Lower lobe of right lung (tissue), 2 donors: ENCODE data around the gene SLBP. TPM values are rescaled to one million over a fixed set of nuclear protein-coding genes. Genes with fewer than 3 reads are reported as not detected.
A peak's percentile ranks its signal among the peaks of the same experiment; 100 is the strongest.

ENCODE experiments used
- ATAC-seq, 2 donors: fragments of 200-7000 bp; cut with Tn5 transposase; one replicate each; pipeline ENCODE4 v1.9.1; 2020 to 2022; ENCODE audit warnings: mild to moderate bottlenecking in 2 of 2, moderate library complexity in 2 of 2
- DNase-seq: peaks from one replicate; pipeline ENCODE4 v3.0.0-alpha.2; 2020
- H3K27ac ChIP-seq: fragments of 200-600 bp; one replicate; pipeline ENCODE4 v1.8.0; 2022
- H3K27me3 ChIP-seq: fragments of 200-600 bp; one replicate; pipeline ENCODE4 v1.8.0; 2022; ENCODE audit warnings: low read depth
- H3K36me3 ChIP-seq: fragments of 200-600 bp; one replicate; pipeline ENCODE4 v1.8.0; 2022; ENCODE audit warnings: mild to moderate bottlenecking
- H3K4me1 ChIP-seq: fragments of 200-600 bp; one replicate; pipeline ENCODE4 v1.8.0; 2022
- H3K4me3 ChIP-seq: fragments of 200-600 bp; one replicate; pipeline ENCODE4 v1.8.0; 2022; ENCODE audit warnings: mild to moderate bottlenecking
- H3K9me3 ChIP-seq: fragments of 200-600 bp; one replicate; pipeline ENCODE4 v1.8.0; 2022
- CTCF ChIP-seq: fragments of 200-600 bp; IDR thresholded peaks from one replicate; pipeline ENCODE4 v1.8.0; 2022; ENCODE audit warnings: antibody characterized with exemption, mild to moderate bottlenecking
- intact Hi-C: fragments of 100-400 bp; cut with DNase I; formaldehyde crosslinking; loops from one replicate; pipeline ENCODE4 v1.11.0; 2022
- total RNA-seq: library from RNA; stranded (reverse); fragmentation: NEBNext Ultra II Directional; extraction: Animal tissue kit (Norgen Biotek cat#: 25700); gene quantifications from one replicate; pipeline ENCODE4 v1.2.1, GENCODE V29; 2021
- donor health status: DM: no; HTN: yes; CAD: no; lungs with severe emphysema.

SLBP gene
- total RNA-seq, 1 donor from 2014 or later, result 31.6 TPM

- Histone ChIP-seq H3K4me3 (no peak overlapping the region), H3K36me3 (no peaks in the 10 kb centered on the region)
- ATAC-seq, result no peak
Measured at GRCh38 chr4:1656986-1657385, 55.1 kb downstream of the SLBP start.

GRCh38 chr4:1656132-1656531 lies 56.0 kb downstream of the SLBP start:
- no peaks in the 10 kb centered on the region for H3K27me3 ChIP-seq
- no peaks in the 10 kb centered on the region for H3K4me1 ChIP-seq
- H3K4me3 ChIP-seq, result no peak overlapping the region
- no peaks in the 10 kb centered on the region for H3K36me3 ChIP-seq
- H3K9me3 ChIP-seq, result no peaks in the 10 kb centered on the region
- intact Hi-C loops, result no loop called here
- DNase-seq, result no peak
- ATAC-seq, result no peak
- H3K27ac ChIP-seq, result no peak overlapping the region
- TF ChIP-seq CTCF, result no peak

More at GRCh38 chr4:1656986-1657385, 55.1 kb downstream of the SLBP start:
- no peak overlapping the region for H3K27ac ChIP-seq
- intact Hi-C loops, result no loop called here
- H3K4me1 ChIP-seq, result no peaks in the 10 kb centered on the region
- no peaks in the 10 kb centered on the region for H3K27me3 ChIP-seq
- no peak for TF ChIP-seq CTCF
- DNase-seq, result no peak
- no peaks in the 10 kb centered on the region for H3K9me3 ChIP-seq

- intact Hi-C loops, result no loop called here
- Histone ChIP-seq H3K4me1 (no peaks in the 10 kb centered on the region), H3K27ac (no peak overlapping the region), H3K9me3 (no peaks in the 10 kb centered on the region), H3K36me3 (no peaks in the 10 kb centered on the region), H3K27me3 (no peaks in the 10 kb centered on the region), H3K4me3 (no peak overlapping the region)
- DNase-seq (no peak), ATAC-seq (no peak)
- TF ChIP-seq CTCF, result no peak
Measured at GRCh38 chr4:1655676-1656075, 56.4 kb downstream of the SLBP start.

- no peak overlapping the region for H3K27ac ChIP-seq
- H3K4me1 ChIP-seq, result no peaks in the 10 kb centered on the region
- ATAC-seq, result peak in 1 of 2 donors; percentile 7
- H3K36me3 ChIP-seq, result no peaks in the 10 kb centered on the region
- TF ChIP-seq CTCF, result no peak
- no peak for DNase-seq
- H3K9me3 ChIP-seq, result no peaks in the 10 kb centered on the region
- intact Hi-C loops, result no loop called here
- no peaks in the 10 kb centered on the region for H3K27me3 ChIP-seq
- no peak overlapping the region for H3K4me3 ChIP-seq
Measured at GRCh38 chr4:1655081-1655480, 57.0 kb downstream of the SLBP start.

- ATAC-seq, result no peak
- intact Hi-C loops, result no loop called here
- H3K27me3 ChIP-seq, result no peaks in the 10 kb centered on the region
- DNase-seq, result no peak
- H3K4me3 ChIP-seq, result no peak overlapping the region
- H3K9me3 ChIP-seq, result no peaks in the 10 kb centered on the region
- H3K4me1 ChIP-seq, result no peaks in the 10 kb centered on the region
- H3K36me3 ChIP-seq, result no peaks in the 10 kb centered on the region
- TF ChIP-seq CTCF, result no peak
- no peak overlapping the region for H3K27ac ChIP-seq
Measured at GRCh38 chr4:1654216-1654955, 57.7 kb downstream of the SLBP start.
